NK-92 (cell line): ENCODE measurements around the gene YEATS4.

Experiments used
- DNase-seq: peaks from one replicate; lab custom pipeline; 2025; ENCODE audit not compliant: unreplicated experiment; lab: John Stamatoyannopoulos, UW

Gene YEATS4

GRCh38 chr12:69430942-69431590 is 71.5 kb downstream of the YEATS4 start:
- no peak for DNase-seq

- no peak for DNase-seq
Measured at GRCh38 chr12:69431591-69432222, 72.2 kb downstream of the YEATS4 start.

DNA sequence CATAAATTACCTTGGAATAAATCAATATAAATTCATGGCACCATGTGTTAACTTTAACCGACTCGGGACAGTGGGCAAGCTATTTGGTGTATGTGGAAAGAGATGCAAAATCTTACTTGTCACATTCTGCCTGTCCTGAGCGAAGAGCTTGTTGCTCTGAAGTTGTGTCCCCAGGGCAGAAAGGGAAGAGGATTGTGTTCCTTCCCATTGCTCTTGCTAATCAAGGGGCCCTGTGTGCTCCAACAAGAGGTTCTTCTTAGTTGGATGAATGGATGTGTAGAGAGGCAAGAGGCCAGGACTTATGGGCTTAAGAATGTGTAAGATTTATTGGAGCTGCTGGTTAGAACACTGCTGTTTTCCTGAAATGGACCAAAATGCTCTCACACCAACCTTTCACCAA is 74.1 kb downstream of the YEATS4 start:
- DNase-seq = no peak

GRCh38 chr12:69435644-69436043 is 76.1 kb downstream of the YEATS4 start:
- DNase-seq = no peak

DNA sequence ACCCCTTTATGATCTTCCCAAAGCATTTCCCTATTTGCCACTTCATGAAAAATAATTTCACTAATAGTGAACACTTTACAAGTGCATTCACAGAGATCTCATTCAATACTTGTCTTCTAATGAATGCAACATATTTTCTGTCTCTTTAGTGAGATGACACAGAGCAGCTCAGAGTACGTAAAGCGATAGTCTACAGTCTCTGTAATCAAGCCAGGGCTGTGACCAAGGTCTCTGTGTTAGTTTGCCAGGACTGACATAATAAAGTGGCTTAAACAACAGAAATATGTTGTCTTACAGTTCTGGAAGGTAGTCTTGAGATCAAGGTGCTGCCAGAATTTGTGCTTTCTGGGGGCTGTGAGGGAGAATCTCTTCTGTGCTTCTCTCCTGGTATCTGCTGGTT is 77.5 kb downstream of the YEATS4 start:
- no peak for DNase-seq

GRCh38 chr12:69438539-69438938 is 79.0 kb downstream of the YEATS4 start:
- DNase-seq = no peak

DNA sequence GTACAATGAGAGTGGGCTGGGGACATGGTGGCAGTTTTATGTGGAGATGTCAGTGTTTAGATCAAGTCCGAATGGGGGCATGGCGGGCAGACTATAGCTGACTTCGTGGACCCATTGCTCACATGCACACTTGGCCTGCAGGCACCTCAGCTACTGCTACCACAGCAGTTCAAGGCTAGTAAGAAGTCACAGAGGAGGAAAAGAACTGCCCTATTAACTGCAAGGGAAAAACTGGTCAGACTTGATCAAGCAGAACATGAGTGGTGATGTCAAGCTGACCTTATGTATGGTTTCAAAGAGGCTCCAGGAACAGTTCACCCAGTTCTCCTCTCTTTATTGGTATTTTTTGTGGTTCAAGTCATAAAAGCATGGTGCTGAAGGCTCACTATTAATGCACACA is 80.5 kb downstream of the YEATS4 start:
- DNase-seq = no peak
